WTC11 (cell line): Measurements from ENCODE around the gene ZNF423. TPM values are rescaled to one million over a fixed set of nuclear protein-coding genes. Genes with fewer than 3 reads are reported as not detected.

Experiments
- ATAC-seq: fragments of 200-7000 bp; cut with Tn5 transposase; 2 replicates; pipeline ENCODE4 v1.10.0; 2021; ENCODE audit warnings: mild to moderate bottlenecking, moderate library complexity
- CTCF ChIA-PET: fragments of 300-600 bp; sonication (Branson Sonifier 250); formaldehyde crosslinking; loops from one replicate; lab custom pipeline; 2021; ENCODE audit warnings: antibody characterized with exemption; lab: Charles Lee
- POLR2A ChIA-PET: fragments of 350-600 bp; sonication (Branson Sonifier 250); formaldehyde crosslinking; loops from one replicate; lab custom pipeline; 2021; ENCODE audit warnings: antibody characterized with exemption; lab: Charles Lee
- DNase-seq: peaks from one replicate; pipeline ENCODE4 v3.0.0; 2021; ENCODE audit warnings: low spot score
- H3K27ac Mint-ChIP-seq: 2 replicates; pipeline ENCODE4 v1.8.0; 2021; ENCODE audit warnings: mixed read lengths
- H3K27me3 Mint-ChIP-seq: 2 replicates; pipeline ENCODE4 v1.8.0; 2021; ENCODE audit warnings: low read depth, mild to moderate bottlenecking, moderate library complexity, mixed read lengths
- H3K36me3 Mint-ChIP-seq: 2 replicates; pipeline ENCODE4 v1.8.0; 2021; ENCODE audit warnings: mixed read lengths
- H3K4me1 Mint-ChIP-seq: 2 replicates; pipeline ENCODE4 v1.8.0; 2022; ENCODE audit warnings: mixed read lengths
- H3K4me3 Mint-ChIP-seq: 2 replicates; pipeline ENCODE4 v1.8.0; 2021; ENCODE audit warnings: mild to moderate bottlenecking, moderate library complexity, mixed read lengths
- H3K9me3 Mint-ChIP-seq: 2 replicates; pipeline ENCODE4 v1.8.0; 2021; ENCODE audit warnings: mixed read lengths
- AR ChIP-seq: fragments of 250-450 bp; sonication (Bioruptor Pico); IDR thresholded peaks from 2 replicates; pipeline ENCODE4 v1.9.0; 2021; ENCODE audit warnings: mild to moderate bottlenecking
- FOXJ3 ChIP-seq: sonication (generic); formaldehyde crosslinking; IDR thresholded peaks from 2 replicates; pipeline ENCODE4 v1.9.0; 2021; ENCODE audit warnings: missing genetic modification reagents, mild to moderate bottlenecking, borderline replicate concordance
- FOXP4 ChIP-seq: sonication (generic); formaldehyde crosslinking; IDR thresholded peaks from 2 replicates; pipeline ENCODE4 v1.8.0; 2022; ENCODE audit warnings: mild to moderate bottlenecking, missing genetic modification reagents
- GTF2I ChIP-seq: fragments of 250-450 bp; sonication (Bioruptor Pico); conservative IDR thresholded peaks from 2 replicates; pipeline ENCODE4 v1.4.0; 2021; ENCODE audit warnings: mild to moderate bottlenecking
- HMGA2 ChIP-seq: fragments of 250-450 bp; sonication (Bioruptor Pico); IDR thresholded peaks from 2 replicates; pipeline ENCODE4 v1.4.0; 2021; ENCODE audit warnings: mild to moderate bottlenecking, moderate library complexity
- IRF1 ChIP-seq: sonication (generic); formaldehyde crosslinking; IDR thresholded peaks from 2 replicates; pipeline ENCODE4 v1.8.0; 2023; ENCODE audit warnings: missing genetic modification reagents
- MLX ChIP-seq: sonication (generic); formaldehyde crosslinking; IDR thresholded peaks from 2 replicates; pipeline ENCODE4 v1.8.1; 2023; ENCODE audit warnings: mild to moderate bottlenecking, missing genetic modification reagents, moderate library complexity
- MXD4 ChIP-seq: fragments of 250-450 bp; sonication (Bioruptor Pico); IDR thresholded peaks from 2 replicates; pipeline ENCODE4 v1.8.0; 2021; ENCODE audit warnings: mild to moderate bottlenecking, moderate library complexity, borderline replicate concordance
- NFATC4 ChIP-seq: fragments of 250-450 bp; sonication (Bioruptor Pico); IDR thresholded peaks from 2 replicates; pipeline ENCODE4 v1.9.0; 2021; ENCODE audit warnings: mild to moderate bottlenecking
- NR3C1 ChIP-seq: sonication (generic); formaldehyde crosslinking; conservative IDR thresholded peaks from 2 replicates; pipeline ENCODE4 v1.8.1; 2023; ENCODE audit warnings: low read depth, mild to moderate bottlenecking, missing genetic modification reagents
- SMAD3 ChIP-seq: sonication (generic); formaldehyde crosslinking; IDR thresholded peaks from 2 replicates; pipeline ENCODE4 v1.8.0; 2022; ENCODE audit warnings: missing genetic modification reagents, mild to moderate bottlenecking, borderline replicate concordance
- SMAD4 ChIP-seq: sonication (generic); formaldehyde crosslinking; IDR thresholded peaks from 2 replicates; pipeline ENCODE4 v1.8.0; 2022; ENCODE audit warnings: mild to moderate bottlenecking, missing genetic modification reagents
- STAT6 ChIP-seq: sonication (generic); formaldehyde crosslinking; conservative IDR thresholded peaks from 2 replicates; pipeline ENCODE4 v1.8.1; 2023; ENCODE audit warnings: mild to moderate bottlenecking, low read depth, missing genetic modification reagents, moderate library complexity
- TCF7 ChIP-seq: sonication (generic); formaldehyde crosslinking; IDR thresholded peaks from 2 replicates; pipeline ENCODE4 v1.8.0; 2022; ENCODE audit warnings: mild to moderate bottlenecking, low read depth, missing genetic modification reagents, moderate library complexity
- USF1 ChIP-seq: sonication (generic); formaldehyde crosslinking; IDR thresholded peaks from 2 replicates; pipeline ENCODE4 v1.8.0; 2022; ENCODE audit warnings: mild to moderate bottlenecking, missing genetic modification reagents
- ZNF219 ChIP-seq: sonication (generic); formaldehyde crosslinking; IDR thresholded peaks from 2 replicates; pipeline ENCODE4 v1.8.0; 2023; ENCODE audit warnings: missing genetic modification reagents, mild to moderate bottlenecking, borderline replicate concordance
- ZNF232 ChIP-seq: sonication (generic); formaldehyde crosslinking; IDR thresholded peaks from 2 replicates; pipeline ENCODE4 v1.8.0; 2022; ENCODE audit warnings: mild to moderate bottlenecking, missing genetic modification reagents
- total RNA-seq: library from RNA; stranded (reverse); gene quantifications from 3 replicates; pipeline ENCODE4 v1.2.3, GENCODE V29; 2021

ZNF423 gene
- total RNA-seq, 1 experiment from 2014 or later: 38.8 TPM

- CTCF ChIA-PET: interaction anchor here (0.8 kb wide), 1 partner anchor 11 kb away, joined by 3 read pairs; no protein-coding TSS in a partner anchor
Measured at GRCh38 chr16:49800441-49800840, 55.5 kb downstream of the ZNF423 start.

GRCh38 chr16:49799172-49799571, 56.7 kb downstream of the ZNF423 start:
- CTCF ChIA-PET: interaction anchor here (0.5 to 1.7 kb wide), 13 partner anchors 13 to 327 kb away, joined by 3 to 8 read pairs (median 3); partner anchors contain the start of gene CNEP1R1
- TF ChIP-seq HMGA2 (CRISPR knock-in tag) (no peak), ZNF219 (CRISPR knock-in tag) (no peak), STAT6 (no peak)
- TF ChIP-seq, all 79 proteins: peak for 0
- peak; percentile 39 for DNase-seq
- ATAC-seq: peak; percentile 62
- POLR2A ChIA-PET: no interaction called here
- peaks cover 35% of the 10 kb centered on the region for H3K4me1 Mint-ChIP-seq
- no peaks in the 10 kb centered on the region for H3K9me3 Mint-ChIP-seq
- H3K27me3 Mint-ChIP-seq: no peaks in the 10 kb centered on the region
- no peak overlapping the region for H3K4me3 Mint-ChIP-seq
- H3K27ac Mint-ChIP-seq: peak overlapping the region; percentile 91
- H3K36me3 Mint-ChIP-seq: no peaks in the 10 kb centered on the region

More at GRCh38 chr16:49800441-49800840, 55.5 kb downstream of the ZNF423 start:
- Mint-ChIP-seq H3K9me3 (no peaks in the 10 kb centered on the region), H3K4me3 (no peak overlapping the region), H3K27me3 (no peaks in the 10 kb centered on the region), H3K4me1 (peaks cover 26% of the 10 kb centered on the region), H3K27ac (peak overlapping the region; percentile 49; the same call in 1 of the 2 replicates), H3K36me3 (peaks cover 3% of the 10 kb centered on the region; the same call in 1 of the 2 replicates)
- ATAC-seq: no peak
- DNase-seq: no peak
- TF ChIP-seq TCF7 (CRISPR knock-in tag) (no peak), NFATC4 (CRISPR knock-in tag) (no peak), SMAD4 (no peak), ZNF232 (no peak), AR (CRISPR knock-in tag) (no peak), FOXJ3 (CRISPR knock-in tag) (no peak), MLX (CRISPR knock-in tag) (no peak), NR3C1 (CRISPR knock-in tag) (no peak), USF1 (CRISPR knock-in tag) (no peak), GTF2I (no peak), MXD4 (no peak), IRF1 (CRISPR knock-in tag) (no peak), SMAD3 (CRISPR knock-in tag) (no peak), FOXP4 (no peak)
- POLR2A ChIA-PET: interaction anchor here (0.5 kb wide), 1 partner anchor 21 kb away, joined by 3 read pairs; no protein-coding TSS in a partner anchor
